OCI-LY1 (cell line): ENCODE measurements around the gene SH3YL1.

Experiments used
- H2AFZ ChIP-seq: fragments of 200-600 bp; sonication (generic), shearing (Covaris generic); 2 replicates; pipeline ENCODE4 v1.6.0; 2014; ENCODE audit warnings: antibody characterized with exemption, mild to moderate bottlenecking, low read length
- H3F3A ChIP-seq: fragments of 200-600 bp; sonication (generic), shearing (Covaris generic); 2 replicates; pipeline ENCODE4 v1.6.0; 2014; ENCODE audit warnings: mild to moderate bottlenecking, antibody characterized with exemption, low read length, moderate library complexity; ENCODE audit not compliant: insufficient read depth
- H3K27ac ChIP-seq: fragments of 200-600 bp; sonication (generic); 2 replicates; pipeline ENCODE4 v1.5.1; 2014; ENCODE audit warnings: low read length, mixed run types, mild to moderate bottlenecking, low read depth; ENCODE audit not compliant: poor library complexity, severe bottlenecking
- H3K27me3 ChIP-seq: fragments of 200-600 bp; sonication (generic); 2 replicates; pipeline ENCODE4 v1.6.0; 2014; ENCODE audit warnings: antibody characterized with exemption, mild to moderate bottlenecking, low read length, moderate library complexity; ENCODE audit not compliant: insufficient read depth
- H3K36me3 ChIP-seq: fragments of 200-600 bp; sonication (generic); 2 replicates; pipeline ENCODE4 v1.6.1; 2014; ENCODE audit warnings: mild to moderate bottlenecking, antibody characterized with exemption, low read length, moderate library complexity, mixed read lengths; ENCODE audit not compliant: insufficient read depth
- H3K4me1 ChIP-seq: fragments of 200-600 bp; sonication (generic); 2 replicates; pipeline ENCODE4 v1.5.1; 2014; ENCODE audit warnings: mild to moderate bottlenecking, low read length, moderate library complexity; ENCODE audit not compliant: insufficient read depth, severe bottlenecking
- H3K4me2 ChIP-seq: fragments of 200-600 bp; sonication (generic), shearing (Covaris generic); 2 replicates; pipeline ENCODE4 v1.6.1; 2014; ENCODE audit warnings: low read length
- H3K4me3 ChIP-seq: fragments of 200-600 bp; sonication (generic); 2 replicates; pipeline ENCODE4 v1.5.1; 2014; ENCODE audit warnings: low read length, low read depth, mild to moderate bottlenecking, mixed read lengths; ENCODE audit not compliant: poor library complexity, severe bottlenecking
- H3K79me2 ChIP-seq: fragments of 200-600 bp; shearing (Covaris generic); 2 replicates; pipeline ENCODE4 v1.6.1; 2016; ENCODE audit warnings: mixed run types, low read length, mixed read lengths; ENCODE audit not compliant: insufficient read depth
- H3K9ac ChIP-seq: fragments of 200-600 bp; sonication (generic), shearing (Covaris generic); 2 replicates; pipeline ENCODE4 v1.6.1; 2014; ENCODE audit warnings: mild to moderate bottlenecking, low read length, mixed read lengths
- H3K9me2 ChIP-seq: fragments of 200-600 bp; sonication (generic), shearing (Covaris generic); 2 replicates; pipeline ENCODE4 v1.6.1; 2014; ENCODE audit warnings: low read depth, mild to moderate bottlenecking, low read length, mixed read lengths
- H3K9me3 ChIP-seq: fragments of 200-600 bp; shearing (Covaris generic); 2 replicates; pipeline ENCODE4 v1.6.1; 2014; ENCODE audit warnings: low read length, mixed read lengths
- H4K20me1 ChIP-seq: fragments of 200-600 bp; sonication (generic), shearing (Covaris generic); 2 replicates; pipeline ENCODE4 v1.6.0; 2016; ENCODE audit warnings: mild to moderate bottlenecking, low read length; ENCODE audit not compliant: insufficient read depth
- CTCF ChIP-seq: fragments of 200-600 bp; sonication (generic), shearing (Covaris generic); IDR thresholded peaks from 2 replicates; pipeline ENCODE4 v1.5.1; 2017; ENCODE audit warnings: mild to moderate bottlenecking, antibody characterized with exemption, low read length, moderate library complexity, mixed read lengths
- EZH2 ChIP-seq: fragments of 200-600 bp; sonication (generic), shearing (Covaris generic); IDR thresholded peaks from 2 replicates; pipeline ENCODE4 v1.8.0; 2017; ENCODE audit warnings: borderline replicate concordance, mixed run types, mild to moderate bottlenecking, antibody characterized with exemption, low read length, moderate library complexity, mixed read lengths

The SH3YL1 gene

GRCh38 chr2:288758-289361 lies 25.0 kb upstream of the SH3YL1 start:
- no peak overlapping the region for H3K9ac ChIP-seq
- H4K20me1 ChIP-seq, result no peaks in the 10 kb centered on the region

GRCh38 chr2:287911-288757 lies 24.3 kb upstream of the SH3YL1 start, which contains the start of gene ALKAL2:
ALKAL2 (minus strand) TSS chr2:288091; CDS start chr2:287835, 256 bp downstream.
- Histone ChIP-seq H3K4me1 (no peaks in the 10 kb centered on the region), H2AFZ (no peak within 1 kb of the TSS), H3K27ac (no peak within 1 kb of the TSS), H3K4me3 (peak within 1 kb of the TSS; percentile 41), H3K36me3 (no peaks in the 10 kb centered on the region), H3K9ac (no peak within 1 kb of the TSS), H3F3A (no peaks in the 10 kb centered on the region), H3K79me2 (no peaks in the 10 kb centered on the region), H3K9me3 (no peaks in the 10 kb centered on the region), H4K20me1 (no peaks in the 10 kb centered on the region), H3K27me3 (no peaks in the 10 kb centered on the region), H3K4me2 (peak within 1 kb of the TSS; percentile 46; the same call in 1 of the 2 replicates), H3K9me2 (no peaks in the 10 kb centered on the region)
- no peak for TF ChIP-seq EZH2
- TF ChIP-seq CTCF, result no peak

More at GRCh38 chr2:288758-289361, 25.0 kb upstream of the SH3YL1 start:
- Histone ChIP-seq H3K4me2 (no peak overlapping the region), H3K4me3 (no peak overlapping the region), H2AFZ (no peak overlapping the region), H3K4me1 (no peaks in the 10 kb centered on the region), H3K36me3 (no peaks in the 10 kb centered on the region), H3K27me3 (no peaks in the 10 kb centered on the region), H3K9me2 (no peaks in the 10 kb centered on the region), H3F3A (no peaks in the 10 kb centered on the region), H3K79me2 (no peaks in the 10 kb centered on the region), H3K9me3 (no peaks in the 10 kb centered on the region), H3K27ac (no peak overlapping the region)
- TF ChIP-seq EZH2 (no peak), CTCF (no peak)

- Histone ChIP-seq H2AFZ (no peak overlapping the region), H3K4me1 (no peaks in the 10 kb centered on the region), H4K20me1 (no peaks in the 10 kb centered on the region), H3K4me2 (peak overlapping the region; percentile 46; the same call in 1 of the 2 replicates), H3K79me2 (no peaks in the 10 kb centered on the region), H3K27ac (no peak overlapping the region), H3K36me3 (peaks cover under 1% of the 10 kb centered on the region; the same call in 1 of the 2 replicates), H3F3A (no peaks in the 10 kb centered on the region), H3K27me3 (no peaks in the 10 kb centered on the region), H3K9me2 (no peaks in the 10 kb centered on the region), H3K9ac (no peak overlapping the region), H3K4me3 (peak overlapping the region; percentile 41), H3K9me3 (no peaks in the 10 kb centered on the region)
- TF ChIP-seq EZH2, result no peak
- TF ChIP-seq CTCF, result no peak
Observed at GRCh38 chr2:287471-287885, 23.6 kb upstream of the SH3YL1 start.
